Measurements from ENCODE around the gene HOXA6.

Gene HOXA6

DNA sequence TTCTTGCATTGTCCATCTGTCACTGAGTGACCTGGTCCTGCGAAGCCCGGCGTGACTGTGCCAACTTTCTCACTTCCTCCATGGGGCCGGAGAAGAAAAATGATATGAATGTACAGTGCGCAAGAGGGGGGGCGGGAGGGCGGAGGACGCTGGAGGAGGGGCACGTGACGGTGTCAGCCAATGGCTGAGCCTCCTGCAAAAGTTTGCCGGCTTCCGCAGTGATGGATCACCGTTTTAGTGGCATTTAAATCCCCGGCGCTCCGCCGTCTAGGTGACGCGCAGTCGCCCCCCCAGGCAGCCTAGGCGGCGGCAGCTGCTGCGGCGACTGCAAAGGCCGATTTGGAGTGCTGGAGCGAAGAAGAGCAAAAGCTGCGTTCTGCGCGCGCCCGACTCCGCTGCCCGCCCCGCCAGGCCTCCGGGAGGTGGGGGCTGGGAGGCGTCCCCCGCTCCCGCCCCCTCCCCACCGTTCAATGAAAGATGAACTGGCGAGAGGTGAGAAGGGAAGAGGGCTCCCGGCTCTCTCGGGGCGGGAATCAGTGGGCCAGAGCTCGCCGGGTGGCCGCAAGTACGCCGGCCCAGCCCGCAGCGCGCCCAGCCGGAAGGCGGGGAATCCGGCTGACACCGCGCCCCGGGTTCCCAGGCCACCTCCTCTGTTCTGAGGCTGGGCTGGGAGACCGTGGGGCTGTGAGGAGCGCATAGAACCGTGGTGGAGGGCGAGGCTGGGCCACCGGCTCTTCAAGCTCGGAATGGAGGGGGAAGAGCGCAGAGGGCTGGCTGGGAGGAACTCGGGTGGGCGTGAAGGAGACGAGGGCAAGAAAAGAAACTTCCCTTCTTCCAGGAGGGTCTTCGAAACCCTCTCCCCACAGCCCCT lies 51.4 kb downstream of the HOXA6 start, which contains the start of gene HOXA1:
Gene HOXA1, minus strand, starts transcription at position 104 of the 871 bp plus-strand sequence. Its CDS starts 88 bp downstream, at position 16.
- peak; percentile 57 for DNase-seq
